HCT116 (cell line): ENCODE results near the gene MUC6. TPM values are rescaled to one million over a fixed set of nuclear protein-coding genes. Genes with fewer than 3 reads are reported as not detected.

Experiments
- ATAC-seq: fragments of 200-7000 bp; cut with Tn5 transposase; 2 replicates; pipeline ENCODE4 v1.9.1; 2020; ENCODE audit warnings: mild to moderate bottlenecking, moderate library complexity
- BruUV-seq: library from RNA; stranded (reverse); fragments of 400-500 nt; replicated peaks from 2 replicates; lab custom pipeline; 2021; lab: Mats Ljungman, UMichigan
- CTCF ChIA-PET: fragments of 300-600 bp; sonication (Branson Sonifier 250); formaldehyde crosslinking; loops from one replicate; lab custom pipeline; 2021; ENCODE audit warnings: antibody characterized with exemption; lab: Charles Lee
- POLR2A ChIA-PET: fragments of 300-600, 350-600 bp; sonication (Branson Sonifier 250); formaldehyde crosslinking; loops from one replicate; lab custom pipeline; 2021; ENCODE audit warnings: antibody characterized with exemption; lab: Charles Lee
- RAD21 ChIA-PET, 2 experiments: fragments of 300-600 bp; sonication (Branson Sonifier 250); formaldehyde crosslinking; loops; one replicate each; lab custom pipeline; 2023; ENCODE audit warnings: low total read pairs in 2 of 2; ENCODE audit not compliant: uncharacterized antibody in 2 of 2, unreplicated experiment in 2 of 2, low non-redundant PET in 1 of 2; lab: Charles Lee
- DNase-seq: peaks from one replicate; pipeline ENCODE4 v3.0.0-alpha.2; 2010; ENCODE audit warnings: low read depth, low spot score
- H2AFZ ChIP-seq: fragments of 200-600 bp; shearing (Covaris generic), sonication (generic); 2 replicates; pipeline ENCODE4 v1.6.1; 2017; ENCODE audit warnings: low read depth, mixed run types, mixed read lengths, antibody characterized with exemption, low read length; ENCODE audit not compliant: poor library complexity, severe bottlenecking
- H3K27ac ChIP-seq: 2 replicates; pipeline ENCODE4 v1.5.1; 2012; ENCODE audit warnings: low read depth, low read length
- H3K27me3 ChIP-seq: fragments of 200-600 bp; sonication (generic); 2 replicates; pipeline ENCODE4 v1.6.1; 2016; ENCODE audit warnings: mixed run types, low read length, mixed read lengths; ENCODE audit not compliant: insufficient read depth
- H3K36me3 ChIP-seq, 2 experiments: fragments of 200-500 bp in 1 of 2; fragments of 200-600 bp in 1 of 2; sonication (Bioruptor generic) in 1 of 2; sonication (generic) in 1 of 2; 2 replicates each; pipeline versions ENCODE4 v1.5.1 to v1.6.1; 2014 to 2016; ENCODE audit warnings: low read length in 2 of 2, inconsistent platforms in 1 of 2, mixed read lengths in 1 of 2, mixed run types in 1 of 2; ENCODE audit not compliant: insufficient read depth in 2 of 2, control insufficient read depth in 1 of 2
- H3K4me1 ChIP-seq, 2 experiments: fragments of 200-600 bp in 1 of 2; sonication (generic) in 1 of 2; 2 replicates each; pipeline versions ENCODE4 v1.5.1 to v1.6.1; 2012 to 2017; ENCODE audit warnings: low read length in 2 of 2, inconsistent platforms in 1 of 2, mild to moderate bottlenecking in 1 of 2, mixed read lengths in 1 of 2, mixed run types in 1 of 2, moderate library complexity in 1 of 2; ENCODE audit not compliant: insufficient read depth in 2 of 2, control insufficient read depth in 1 of 2
- H3K4me2 ChIP-seq: fragments of 200-600 bp; sonication (generic); 2 replicates; pipeline ENCODE4 v1.6.1; 2017; ENCODE audit warnings: mixed run types, low read length, mixed read lengths
- H3K4me3 ChIP-seq, 2 experiments: fragments of 200-600 bp in 1 of 2; sonication (generic) in 1 of 2; replicated peaks in 1 of 2; 2 replicates each; pipeline ENCODE4 v1.5.1; 2011 to 2016; ENCODE audit warnings: low read length in 2 of 2, control low read depth in 1 of 2, low read depth in 1 of 2, mild to moderate bottlenecking in 1 of 2, mixed read lengths in 1 of 2, mixed run types in 1 of 2
- H3K79me2 ChIP-seq: fragments of 200-600 bp; sonication (generic); 2 replicates; pipeline ENCODE4 v1.6.1; 2017; ENCODE audit warnings: mild to moderate bottlenecking, mixed run types, low read length, moderate library complexity, mixed read lengths; ENCODE audit not compliant: insufficient read depth
- H3K9ac ChIP-seq: fragments of 200-600 bp; sonication (generic); 2 replicates; pipeline ENCODE4 v1.6.1; 2016; ENCODE audit warnings: low read length, mixed read lengths
- H3K9me2 ChIP-seq: fragments of 200-600 bp; sonication (generic), shearing (Covaris generic); 2 replicates; pipeline ENCODE4 v1.6.1; 2017; ENCODE audit warnings: mixed run types, mild to moderate bottlenecking, moderate library complexity; ENCODE audit not compliant: insufficient read depth
- H3K9me3 ChIP-seq, 2 experiments: fragments of 200-500 bp in 1 of 2; fragments of 200-600 bp in 1 of 2; sonication (Bioruptor generic) in 1 of 2; sonication (generic) in 1 of 2; 2 replicates each; pipeline ENCODE4 v1.6.1; 2014 to 2017; ENCODE audit warnings: low read length in 2 of 2, mixed read lengths in 2 of 2, inconsistent platforms in 1 of 2, low read depth in 1 of 2, mild to moderate bottlenecking in 1 of 2, mixed run types in 1 of 2, moderate library complexity in 1 of 2; ENCODE audit not compliant: control insufficient read depth in 1 of 2, insufficient read depth in 1 of 2
- H4K20me1 ChIP-seq: fragments of 200-600 bp; sonication (generic), shearing (Covaris generic); 2 replicates; pipeline ENCODE4 v1.6.1; 2017; ENCODE audit warnings: mixed run types, mild to moderate bottlenecking, moderate library complexity; ENCODE audit not compliant: insufficient read depth
- CBX3 ChIP-seq: IDR thresholded peaks from 2 replicates; pipeline ENCODE4 v1.6.1; 2012; ENCODE audit warnings: low read depth
- CEBPB ChIP-seq: IDR thresholded peaks from 2 replicates; pipeline ENCODE4 v1.6.1; 2012; ENCODE audit warnings: low read depth
- ELF1 ChIP-seq: IDR thresholded peaks from 2 replicates; pipeline ENCODE4 v1.6.1; 2012; ENCODE audit warnings: low read depth, borderline replicate concordance
- EZH2 ChIP-seq: fragments of 200-600 bp; sonication (generic); IDR thresholded peaks from 2 replicates; pipeline ENCODE4 v1.6.1; 2017; ENCODE audit warnings: antibody characterized with exemption, mixed run types
- EZH2phosphoT487 ChIP-seq: fragments of 200-600 bp; IDR thresholded peaks from 2 replicates; pipeline ENCODE4 v1.6.1; 2018; ENCODE audit warnings: antibody characterized with exemption, borderline replicate concordance
- FOSL1 ChIP-seq: IDR thresholded peaks from 2 replicates; pipeline ENCODE4 v1.6.1; 2012; ENCODE audit warnings: low read depth
- POLR2A ChIP-seq: IDR thresholded peaks from 2 replicates; pipeline ENCODE4 v1.7.0; 2011; ENCODE audit warnings: borderline replicate concordance; ENCODE audit not compliant: insufficient read depth, insufficient read length; ENCODE audit errors: extremely low read depth
- RAD21 ChIP-seq: IDR thresholded peaks from 2 replicates; pipeline ENCODE4 v1.6.1; 2012; ENCODE audit warnings: low read depth, mild to moderate bottlenecking
- SIN3A ChIP-seq: IDR thresholded peaks from 2 replicates; pipeline ENCODE4 v1.6.1; 2012; ENCODE audit warnings: low read depth
- SRF ChIP-seq: IDR thresholded peaks from 2 replicates; pipeline ENCODE4 v1.6.1; 2012; ENCODE audit warnings: low read depth
- TCF7L2 ChIP-seq: IDR thresholded peaks from 2 replicates; pipeline ENCODE4 v1.7.0; 2011; ENCODE audit warnings: borderline replicate concordance, inconsistent platforms; ENCODE audit not compliant: insufficient read depth, insufficient read length; ENCODE audit errors: extremely low read depth
- intact Hi-C: fragments of 100-400 bp; cut with micrococcal nuclease; formaldehyde crosslinking; loops from 2 replicates; pipeline ENCODE4 v1.10.0; 2022
- total RNA-seq: library from RNA; stranded (reverse); gene quantifications from one replicate; pipeline ENCODE4 v1.2.1, GENCODE V29; 2021; ENCODE audit not compliant: unreplicated experiment
- TF ChIP-seq, protein P1 (sequence below), 3 experiments: fragments of 200-600 bp in 1 of 3; sonication (generic) in 1 of 3; IDR thresholded peaks in 2 of 3; conservative IDR thresholded peaks in 1 of 3; 2 replicates each; pipeline ENCODE4 v1.5.1; 2012 to 2017; ENCODE audit warnings: low read depth in 2 of 3, low read length in 2 of 3, antibody characterized with exemption in 1 of 3, borderline replicate concordance in 1 of 3, control low read depth in 1 of 3, mild to moderate bottlenecking in 1 of 3, mixed read lengths in 1 of 3, mixed run types in 1 of 3, moderate library complexity in 1 of 3; ENCODE audit not compliant: insufficient read depth in 1 of 3

The MUC6 gene
- total RNA-seq, 1 experiment from 2014 or later: 0.02 TPM

GRCh38 chr11:1028291-1028540 is 8.3 kb downstream of the MUC6 start:
- ChIA-PET RAD21 (no interaction called here), CTCF (no interaction called here), POLR2A (no interaction called here)
- no peaks in the 10 kb centered on the region for H4K20me1 ChIP-seq
- DNase-seq (no peak), ATAC-seq (no peak)
- intact Hi-C loops: no loop called here
- no peaks in the 10 kb centered on the region for H3K9me2 ChIP-seq
- no peak overlapping the region for H3K4me2 ChIP-seq
- no peaks in the 10 kb centered on the region for H3K27me3 ChIP-seq
- H3K9ac ChIP-seq: no peak overlapping the region
- H3K4me1 ChIP-seq: no peaks in the 10 kb centered on the region
- no TSS peak for BruUV-seq
- no peak overlapping the region for H2AFZ ChIP-seq
- H3K27ac ChIP-seq: no peak overlapping the region
- TF ChIP-seq SRF (no peak), FOSL1 (no peak), RAD21 (no peak), EZH2phosphoT487 (no peak), TCF7L2 (no peak), ELF1 (no peak), SIN3A (no peak), CEBPB (no peak), CBX3 (no peak), EZH2 (no peak), POLR2A (no peak)
- TF ChIP-seq, protein P1, sequence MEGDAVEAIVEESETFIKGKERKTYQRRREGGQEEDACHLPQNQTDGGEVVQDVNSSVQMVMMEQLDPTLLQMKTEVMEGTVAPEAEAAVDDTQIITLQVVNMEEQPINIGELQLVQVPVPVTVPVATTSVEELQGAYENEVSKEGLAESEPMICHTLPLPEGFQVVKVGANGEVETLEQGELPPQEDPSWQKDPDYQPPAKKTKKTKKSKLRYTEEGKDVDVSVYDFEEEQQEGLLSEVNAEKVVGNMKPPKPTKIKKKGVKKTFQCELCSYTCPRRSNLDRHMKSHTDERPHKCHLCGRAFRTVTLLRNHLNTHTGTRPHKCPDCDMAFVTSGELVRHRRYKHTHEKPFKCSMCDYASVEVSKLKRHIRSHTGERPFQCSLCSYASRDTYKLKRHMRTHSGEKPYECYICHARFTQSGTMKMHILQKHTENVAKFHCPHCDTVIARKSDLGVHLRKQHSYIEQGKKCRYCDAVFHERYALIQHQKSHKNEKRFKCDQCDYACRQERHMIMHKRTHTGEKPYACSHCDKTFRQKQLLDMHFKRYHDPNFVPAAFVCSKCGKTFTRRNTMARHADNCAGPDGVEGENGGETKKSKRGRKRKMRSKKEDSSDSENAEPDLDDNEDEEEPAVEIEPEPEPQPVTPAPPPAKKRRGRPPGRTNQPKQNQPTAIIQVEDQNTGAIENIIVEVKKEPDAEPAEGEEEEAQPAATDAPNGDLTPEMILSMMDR (IDR thresholded peaks at IDR 0.05 in 2 of 3, conservative IDR thresholded peaks at IDR 0.05 in 1 of 3; ENCODE audit: borderline replicate concordance in 1 of 3, insufficient read depth in 1 of 3, low read depth in 2 of 3, low read length in 2 of 3): no peak
- no peaks in the 10 kb centered on the region; a peak in 1 of 4 replicates for H3K9me3 ChIP-seq
- H3K79me2 ChIP-seq: no peaks in the 10 kb centered on the region
- no peaks in the 10 kb centered on the region for H3K36me3 ChIP-seq
- no peak overlapping the region for H3K4me3 ChIP-seq
